SU-DHL-6 (cell line): ENCODE measurements around the gene GAMT.

Experiments used
- H2AFZ ChIP-seq: fragments of 200-600 bp; sonication (generic); 2 replicates; pipeline ENCODE4 v1.6.1; 2014; ENCODE audit warnings: low read depth, mild to moderate bottlenecking, moderate library complexity, mixed read lengths, antibody characterized with exemption, low read length; ENCODE audit not compliant: severe bottlenecking
- H3F3A ChIP-seq: fragments of 200-600 bp; shearing (Covaris generic); 2 replicates; pipeline ENCODE4 v1.6.0; 2016; ENCODE audit warnings: antibody characterized with exemption, mild to moderate bottlenecking; ENCODE audit not compliant: insufficient read depth
- H3K27ac ChIP-seq: fragments of 200-600 bp; sonication (generic); 2 replicates; pipeline ENCODE4 v1.5.1; 2016; ENCODE audit warnings: low read depth, mild to moderate bottlenecking, low read length, moderate library complexity, mixed read lengths
- H3K27me3 ChIP-seq: fragments of 200-600 bp; sonication (generic), shearing (Covaris generic); 2 replicates; pipeline ENCODE4 v1.6.0; 2014; ENCODE audit warnings: mild to moderate bottlenecking, low read length
- H3K36me3 ChIP-seq: fragments of 200-600 bp; sonication (generic); 2 replicates; pipeline ENCODE4 v1.6.1; 2014; ENCODE audit warnings: mild to moderate bottlenecking, low read length, mixed read lengths
- H3K4me2 ChIP-seq: fragments of 300-600, 200-600 bp; shearing (Covaris generic), sonication (generic); 2 replicates; pipeline ENCODE4 v1.6.0; 2014; ENCODE audit warnings: low read length, low read depth, mild to moderate bottlenecking; ENCODE audit not compliant: poor library complexity, severe bottlenecking
- H3K4me3 ChIP-seq: fragments of 200-600 bp; sonication (generic); 2 replicates; pipeline ENCODE4 v1.5.1; 2014; ENCODE audit warnings: antibody characterized with exemption, low read length, mild to moderate bottlenecking, mixed read lengths; ENCODE audit not compliant: insufficient read depth, poor library complexity, severe bottlenecking
- H3K79me2 ChIP-seq: fragments of 200-600 bp; sonication (generic); 2 replicates; pipeline ENCODE4 v1.6.1; 2014; ENCODE audit warnings: mild to moderate bottlenecking, low read length, moderate library complexity; ENCODE audit not compliant: insufficient read depth
- H3K9ac ChIP-seq: fragments of 200-600 bp; sonication (generic); 2 replicates; pipeline ENCODE4 v1.7.0; 2014; ENCODE audit warnings: mild to moderate bottlenecking, low read length
- H3K9me2 ChIP-seq: fragments of 200-600 bp; sonication (generic); replicated peaks from 2 replicates; pipeline ENCODE4 v1.6.1; 2014; ENCODE audit warnings: low read length; ENCODE audit not compliant: insufficient read depth
- H3K9me3 ChIP-seq: fragments of 200-600 bp; sonication (generic); 2 replicates; pipeline ENCODE4 v1.6.1; 2014; ENCODE audit warnings: low read length, mixed read lengths; ENCODE audit not compliant: insufficient read depth
- H4K20me1 ChIP-seq: fragments of 200-600 bp; sonication (generic); 2 replicates; pipeline ENCODE4 v1.6.1; 2014; ENCODE audit warnings: low read depth, mild to moderate bottlenecking, antibody characterized with exemption, low read length, moderate library complexity, mixed read lengths
- EZH2phosphoT487 ChIP-seq: fragments of 200-600 bp; sonication (generic), shearing (Covaris generic); conservative IDR thresholded peaks from 2 replicates; pipeline ENCODE4 v1.6.1; 2018; ENCODE audit warnings: mild to moderate bottlenecking, antibody characterized with exemption, low read length, moderate library complexity, mixed read lengths
- TF ChIP-seq, protein P1 (sequence below): fragments of 200-600 bp; sonication (generic); IDR thresholded peaks from one replicate; pipeline ENCODE4 v1.5.1; 2017; ENCODE audit warnings: antibody characterized with exemption, mild to moderate bottlenecking, low read length, moderate library complexity; ENCODE audit not compliant: insufficient read depth, poor library complexity, severe bottlenecking

GAMT gene

DNA sequence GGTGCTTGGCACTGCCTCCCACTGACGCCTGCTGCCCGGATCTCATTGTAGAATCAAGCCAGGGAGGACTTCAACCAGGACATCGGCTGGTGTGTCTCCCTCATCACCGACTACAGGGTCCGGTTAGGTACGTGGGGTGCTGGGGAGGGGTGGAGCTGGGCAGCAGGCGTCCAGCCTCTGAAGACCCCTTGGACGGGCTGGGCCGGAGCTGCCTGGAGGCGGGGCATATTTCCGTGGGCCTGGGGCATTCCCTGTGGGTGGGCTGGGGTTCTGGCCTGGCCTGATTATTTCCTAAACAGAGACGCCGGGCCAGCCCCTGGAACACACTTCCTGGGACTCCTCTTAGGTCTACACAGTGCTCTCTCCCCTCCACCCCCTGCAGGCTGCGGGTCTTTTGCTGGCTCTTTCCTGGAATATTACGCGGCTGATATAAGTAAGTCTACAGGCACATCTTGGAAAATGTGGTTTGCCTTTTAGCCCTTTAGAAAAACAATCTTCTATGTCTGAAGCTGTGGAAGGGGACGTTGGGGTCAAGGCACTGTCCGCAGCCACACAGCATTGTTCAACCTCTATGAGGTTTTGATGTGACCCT, 32.0 kb downstream of the GAMT start:
- TF ChIP-seq, protein P1, sequence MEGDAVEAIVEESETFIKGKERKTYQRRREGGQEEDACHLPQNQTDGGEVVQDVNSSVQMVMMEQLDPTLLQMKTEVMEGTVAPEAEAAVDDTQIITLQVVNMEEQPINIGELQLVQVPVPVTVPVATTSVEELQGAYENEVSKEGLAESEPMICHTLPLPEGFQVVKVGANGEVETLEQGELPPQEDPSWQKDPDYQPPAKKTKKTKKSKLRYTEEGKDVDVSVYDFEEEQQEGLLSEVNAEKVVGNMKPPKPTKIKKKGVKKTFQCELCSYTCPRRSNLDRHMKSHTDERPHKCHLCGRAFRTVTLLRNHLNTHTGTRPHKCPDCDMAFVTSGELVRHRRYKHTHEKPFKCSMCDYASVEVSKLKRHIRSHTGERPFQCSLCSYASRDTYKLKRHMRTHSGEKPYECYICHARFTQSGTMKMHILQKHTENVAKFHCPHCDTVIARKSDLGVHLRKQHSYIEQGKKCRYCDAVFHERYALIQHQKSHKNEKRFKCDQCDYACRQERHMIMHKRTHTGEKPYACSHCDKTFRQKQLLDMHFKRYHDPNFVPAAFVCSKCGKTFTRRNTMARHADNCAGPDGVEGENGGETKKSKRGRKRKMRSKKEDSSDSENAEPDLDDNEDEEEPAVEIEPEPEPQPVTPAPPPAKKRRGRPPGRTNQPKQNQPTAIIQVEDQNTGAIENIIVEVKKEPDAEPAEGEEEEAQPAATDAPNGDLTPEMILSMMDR: no peak
- TF ChIP-seq EZH2phosphoT487: no peak
- Histone ChIP-seq H3K79me2 (no peaks in the 10 kb centered on the region), H3K9me2 (no peaks in the 10 kb centered on the region), H3K4me2 (no peak overlapping the region), H2AFZ (no peak overlapping the region), H3K9ac (no peak overlapping the region), H3K27me3 (no peaks in the 10 kb centered on the region), H3K36me3 (no peaks in the 10 kb centered on the region), H3K9me3 (no peaks in the 10 kb centered on the region), H3K4me3 (no peak overlapping the region), H3F3A (no peaks in the 10 kb centered on the region), H3K27ac (no peak overlapping the region), H4K20me1 (no peaks in the 10 kb centered on the region)

DNA sequence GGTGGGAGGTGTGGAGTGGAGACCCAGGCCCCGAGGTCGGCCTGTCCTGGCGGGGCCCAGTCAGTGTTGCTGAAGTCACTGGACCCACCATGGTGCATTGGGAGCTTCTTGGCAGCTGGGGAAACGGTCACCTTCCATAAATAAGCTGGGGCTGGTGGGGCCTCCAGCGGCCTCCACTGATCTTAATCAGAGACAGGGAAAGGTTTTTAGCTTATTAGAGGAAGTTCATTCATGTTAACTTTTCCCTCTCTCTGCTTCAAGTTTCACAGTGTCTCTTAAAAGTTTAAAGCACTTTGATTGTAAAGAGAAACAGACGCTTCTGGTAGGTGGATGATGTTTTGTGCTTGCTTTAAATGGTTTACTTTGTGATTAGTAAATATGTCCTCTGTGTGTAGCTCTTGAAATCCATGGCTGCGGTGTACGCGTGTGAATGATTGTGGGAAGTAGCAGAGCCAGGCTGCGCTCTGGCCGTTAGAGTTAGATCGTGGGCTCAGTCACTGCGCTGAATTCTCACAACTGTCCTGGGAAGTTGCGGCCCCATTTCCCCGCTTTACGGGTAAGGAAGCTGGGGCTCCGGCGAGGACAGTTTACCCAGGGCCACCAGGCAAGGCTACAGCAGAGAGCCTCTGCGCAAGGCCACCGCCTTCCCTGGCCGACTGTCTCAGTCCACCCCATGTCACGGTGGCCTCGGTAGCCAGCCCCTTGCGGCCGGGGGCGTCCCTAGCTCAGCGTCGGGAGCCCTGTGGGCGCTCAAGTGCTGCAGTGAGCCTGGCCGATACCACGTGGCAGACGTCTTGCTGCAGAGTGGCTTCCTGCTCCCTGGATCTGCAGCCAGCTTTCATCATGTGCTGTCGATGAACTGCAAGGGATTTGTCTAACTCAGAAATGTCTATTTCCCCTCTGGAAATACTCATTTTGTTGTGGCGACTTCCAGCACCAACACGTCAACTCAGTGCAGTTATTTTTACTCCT, 34.2 kb downstream of the GAMT start:
- H2AFZ ChIP-seq: no peak overlapping the region
- no peaks in the 10 kb centered on the region for H3K36me3 ChIP-seq
- H4K20me1 ChIP-seq: no peaks in the 10 kb centered on the region
- no peak overlapping the region for H3K4me2 ChIP-seq
- TF ChIP-seq, protein P1: no peak
- TF ChIP-seq EZH2phosphoT487: no peak
- no peaks in the 10 kb centered on the region for H3F3A ChIP-seq
- no peak overlapping the region for H3K27ac ChIP-seq
- H3K9ac ChIP-seq: no peak overlapping the region
- H3K27me3 ChIP-seq: no peaks in the 10 kb centered on the region
- H3K9me3 ChIP-seq: no peaks in the 10 kb centered on the region
- H3K9me2 ChIP-seq: no peaks in the 10 kb centered on the region
- H3K79me2 ChIP-seq: no peaks in the 10 kb centered on the region
- H3K4me3 ChIP-seq: no peak overlapping the region

DNA sequence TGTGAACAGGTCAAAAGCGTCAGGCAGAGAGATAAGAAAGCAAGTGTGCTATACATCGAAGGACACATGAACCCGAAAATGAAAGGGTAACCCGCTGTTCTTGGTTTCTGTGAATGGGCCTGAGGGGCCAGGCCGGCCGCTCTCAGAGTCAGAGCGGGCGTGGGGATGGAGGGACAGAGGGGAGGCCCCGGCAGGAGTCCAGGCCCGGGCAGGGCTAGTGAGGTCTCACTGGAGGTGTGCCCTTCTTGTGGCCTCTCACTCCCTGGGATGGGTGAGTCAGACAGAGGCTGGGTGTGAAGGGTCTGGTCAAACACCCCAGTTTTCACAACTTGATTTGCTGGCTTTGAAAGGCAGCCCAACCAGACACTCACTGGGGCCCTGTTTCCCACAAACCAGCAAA, 35.0 kb downstream of the GAMT start:
- H3K79me2 ChIP-seq: no peaks in the 10 kb centered on the region
- no peak overlapping the region for H3K4me3 ChIP-seq
- H3F3A ChIP-seq: no peaks in the 10 kb centered on the region
- H3K27ac ChIP-seq: no peak overlapping the region
- H3K27me3 ChIP-seq: no peaks in the 10 kb centered on the region
- H3K4me2 ChIP-seq: no peak overlapping the region
- H3K9me3 ChIP-seq: no peaks in the 10 kb centered on the region
- H3K9me2 ChIP-seq: no peaks in the 10 kb centered on the region
- no peak overlapping the region for H2AFZ ChIP-seq
- no peaks in the 10 kb centered on the region for H3K36me3 ChIP-seq
- TF ChIP-seq EZH2phosphoT487: no peak
- TF ChIP-seq, protein P1: no peak
- no peaks in the 10 kb centered on the region for H4K20me1 ChIP-seq
- H3K9ac ChIP-seq: no peak overlapping the region
